HepG2 (cell line): Measurements from ENCODE around the gene PRR29.

Experiments used
- ATF5 ChIP-seq: sonication (generic); formaldehyde crosslinking; IDR thresholded peaks from 2 replicates; pipeline ENCODE4 v1.4.0; 2020; ENCODE audit warnings: mild to moderate bottlenecking, low read depth, missing genetic modification reagents
- KDM5B ChIP-seq: sonication (generic); formaldehyde crosslinking; IDR thresholded peaks from 2 replicates; pipeline ENCODE4 v1.4.0; 2020; ENCODE audit warnings: missing genetic modification reagents, mild to moderate bottlenecking, borderline replicate concordance
- MAFK ChIP-seq, 2 experiments: IDR thresholded peaks in 1 of 2; conservative IDR thresholded peaks in 1 of 2; 2 replicates each; pipeline ENCODE4 v1.6.1; 2011; ENCODE audit warnings: improper control_type of control experiment in 2 of 2, low read length in 2 of 2
- MED8 ChIP-seq: sonication (generic); formaldehyde crosslinking; IDR thresholded peaks from 2 replicates; pipeline ENCODE4 v1.8.1; 2023; ENCODE audit warnings: mild to moderate bottlenecking, missing genetic modification reagents; ENCODE audit not compliant: insufficient replicate concordance
- NFE2 ChIP-seq: sonication (generic); formaldehyde crosslinking; IDR thresholded peaks from 2 replicates; pipeline ENCODE4 v1.4.0; 2020; ENCODE audit warnings: missing genetic modification reagents
- PHB2 ChIP-seq: fragments of 450-650 bp; IDR thresholded peaks from 2 replicates; pipeline ENCODE4 v1.6.1; 2018; ENCODE audit not compliant: partially characterized antibody
- POLR2A ChIP-seq, 2 experiments: IDR thresholded peaks; 2 replicates each; pipeline ENCODE4 v1.6.1; 2011; ENCODE audit warnings: low read depth in 2 of 2, low read length in 2 of 2, mild to moderate bottlenecking in 1 of 2, moderate library complexity in 1 of 2; ENCODE audit not compliant: insufficient read depth in 1 of 2
- PREB ChIP-seq: sonication (generic); formaldehyde crosslinking; IDR thresholded peaks from 2 replicates; pipeline ENCODE4 v1.4.0; 2020; ENCODE audit warnings: missing genetic modification reagents
- RAD21 ChIP-seq: fragments of 450-650 bp; formaldehyde crosslinking; IDR thresholded peaks from 2 replicates; pipeline ENCODE4 v1.5.0; 2020; ENCODE audit warnings: mild to moderate bottlenecking
- RBFOX2 ChIP-seq: fragments of 200-400 bp; formaldehyde crosslinking; IDR thresholded peaks from 2 replicates; pipeline ENCODE4 v1.6.1; 2017; ENCODE audit warnings: low read depth, mild to moderate bottlenecking, low read length
- TBP ChIP-seq: sonication (generic); formaldehyde crosslinking; IDR thresholded peaks from 2 replicates; pipeline ENCODE4 v1.5.0; 2020; ENCODE audit warnings: missing genetic modification reagents
- TSC22D2 ChIP-seq: sonication (generic); formaldehyde crosslinking; IDR thresholded peaks from 2 replicates; pipeline ENCODE4 v1.5.1; 2020; ENCODE audit warnings: missing genetic modification reagents, mild to moderate bottlenecking, borderline replicate concordance
- ZBTB7A ChIP-seq: sonication (generic); formaldehyde crosslinking; IDR thresholded peaks from 2 replicates; pipeline ENCODE4 v1.8.0; 2022; ENCODE audit warnings: mild to moderate bottlenecking, missing genetic modification reagents

- no peak for TF ChIP-seq ZBTB7A (CRISPR knock-in tag)
- TF ChIP-seq MAFK (conservative IDR thresholded peaks at IDR 0.05 in 1 of 2, IDR thresholded peaks at IDR 0.05 in 1 of 2; ENCODE audit: low read length in 2 of 2) = no peak
- TF ChIP-seq POLR2A (IDR thresholded peaks at IDR 0.05; ENCODE audit: insufficient read depth in 1 of 2, low read depth in 2 of 2, low read length in 2 of 2) = no peak
- TF ChIP-seq KDM5B = no peak
- no peak for TF ChIP-seq MED8
- TF ChIP-seq RAD21 = no peak
- TF ChIP-seq TSC22D2 (CRISPR knock-in tag) = no peak
- no peak for TF ChIP-seq TBP (CRISPR knock-in tag)
- TF ChIP-seq PHB2 = no peak
- TF ChIP-seq RBFOX2 = no peak
- TF ChIP-seq ATF5 (CRISPR knock-in tag) = no peak
- TF ChIP-seq NFE2 (CRISPR knock-in tag) = no peak
- TF ChIP-seq PREB (CRISPR knock-in tag) = no peak
Measured at GRCh38 chr17:63948521-63948920, 49.6 kb upstream of the PRR29 start.
